COLO829 (cell line): ENCODE data around the gene RPL32.

Source experiments
- DNase-seq: peaks from one replicate; pipeline ENCODE4 v3.0.0; 2012; ENCODE audit warnings: low spot score

Gene RPL32

GRCh38 chr3:12832350-12833221 is 8.8 kb downstream of the RPL32 start:
- DNase-seq: no peak

- DNase-seq: no peak
Observed at GRCh38 chr3:12831301-12831866, 10.0 kb downstream of the RPL32 start.

GRCh38 chr3:12830785-12831156 is 10.6 kb downstream of the RPL32 start:
- no peak for DNase-seq

- no peak for DNase-seq
Observed at GRCh38 chr3:12829886-12830784, 11.2 kb downstream of the RPL32 start.

- no peak for DNase-seq
Observed at GRCh38 chr3:12829404-12829803, 12.0 kb downstream of the RPL32 start.

- DNase-seq: no peak
Observed at GRCh38 chr3:12828751-12829150, 12.6 kb downstream of the RPL32 start.

- DNase-seq: no peak
Observed at GRCh38 chr3:12825156-12825555, 16.2 kb downstream of the RPL32 start.

- no peak for DNase-seq
Observed at GRCh38 chr3:12824299-12824698, 17.1 kb downstream of the RPL32 start.

- peak; percentile 13 for DNase-seq
Observed at GRCh38 chr3:12822725-12823373, 18.5 kb downstream of the RPL32 start.

GRCh38 chr3:12818773-12819172 is 22.6 kb downstream of the RPL32 start:
- no peak for DNase-seq

- no peak for DNase-seq
Observed at GRCh38 chr3:12818273-12818672, 23.1 kb downstream of the RPL32 start.

GRCh38 chr3:12817343-12817710 is 24.0 kb downstream of the RPL32 start:
- DNase-seq: no peak

GRCh38 chr3:12816521-12817342 is 24.6 kb downstream of the RPL32 start:
- no peak for DNase-seq

- DNase-seq: no peak
Observed at GRCh38 chr3:12815719-12816118, 25.6 kb downstream of the RPL32 start.

GRCh38 chr3:12815078-12815477 is 26.3 kb downstream of the RPL32 start:
- no peak for DNase-seq

- no peak for DNase-seq
Observed at GRCh38 chr3:12813967-12814366, 27.4 kb downstream of the RPL32 start.

GRCh38 chr3:12812812-12813211 is 28.6 kb downstream of the RPL32 start:
- no peak for DNase-seq

GRCh38 chr3:12810961-12811360 is 30.4 kb downstream of the RPL32 start:
- DNase-seq: no peak

- peak; percentile 86 for DNase-seq
Observed at GRCh38 chr3:12810013-12810780, 31.2 kb downstream of the RPL32 start.

GRCh38 chr3:12809435-12809834 is 31.9 kb downstream of the RPL32 start:
- DNase-seq: no peak

- no peak for DNase-seq
Observed at GRCh38 chr3:12809001-12809400, 32.4 kb downstream of the RPL32 start.
